IgD-negative memory B cell (primary cell): ENCODE data around the gene TRPV5. TPM values are rescaled to one million over a fixed set of nuclear protein-coding genes. Genes with fewer than 3 reads are reported as not detected.
A peak's percentile ranks its signal among the peaks of the same experiment; 100 is the strongest.
"Not testable (repeated sequence)": the region's sequence is repeated elsewhere in the genome, so short reads cannot be mapped to it uniquely, and the experiment has no call there.

Source experiments
- H3K27ac Mint-ChIP-seq, 3 donors: one replicate each; pipeline ENCODE4 v1.8.0; 2020 to 2022; ENCODE audit warnings: mild to moderate bottlenecking in 3 of 3, mixed read lengths in 3 of 3, moderate library complexity in 1 of 3
- H3K27me3 Mint-ChIP-seq: one replicate; pipeline ENCODE4 v1.8.0; 2021; ENCODE audit warnings: mixed read lengths
- H3K36me3 Mint-ChIP-seq: one replicate; pipeline ENCODE4 v1.8.0; 2020; ENCODE audit warnings: mild to moderate bottlenecking, mixed read lengths
- H3K4me1 Mint-ChIP-seq, 3 donors: one replicate each; pipeline ENCODE4 v1.8.0; 2020 to 2022; ENCODE audit warnings: mixed read lengths in 3 of 3, mild to moderate bottlenecking in 1 of 3
- H3K4me3 Mint-ChIP-seq, 4 donors: one replicate each; pipeline ENCODE4 v1.8.0; 2020 to 2022; ENCODE audit warnings: mild to moderate bottlenecking in 4 of 4, mixed read lengths in 4 of 4, moderate library complexity in 3 of 4
- H3K9me3 Mint-ChIP-seq, 3 donors: one replicate each; pipeline ENCODE4 v1.8.0; 2020 to 2021; ENCODE audit warnings: mixed read lengths in 3 of 3, mild to moderate bottlenecking in 1 of 3
- polyA plus RNA-seq: library from polyadenylated mRNA; unstranded; fragments of 300-500 nt; fragmentation: Illumina TruSeq; gene quantifications from one replicate; pipeline ENCODE4 v1.2.3, GENCODE V29; 2021

The TRPV5 gene
- polyA plus RNA-seq: not detected

DNA sequence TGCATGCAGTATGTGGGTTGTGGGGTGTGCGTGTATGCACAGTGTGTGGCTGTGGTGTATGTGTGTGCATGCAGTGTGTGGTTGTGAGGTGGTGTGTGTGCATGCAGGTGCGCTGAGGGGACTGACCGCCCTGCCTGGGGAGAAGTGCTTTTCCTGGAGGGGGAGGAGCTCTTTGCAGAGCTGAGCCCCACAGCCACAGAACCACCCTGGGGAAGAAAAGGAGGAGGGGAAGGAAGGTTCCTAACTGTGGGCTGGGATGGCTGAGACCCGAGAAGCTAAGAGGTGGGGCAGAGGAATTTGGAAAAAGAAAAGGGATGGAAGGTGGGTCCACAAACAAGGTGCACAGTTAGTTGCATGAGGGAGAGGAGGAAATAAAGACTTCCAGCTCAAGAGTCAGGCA is at the start of gene TRPV5:
TSS of gene TRPV5 (minus strand) at position 123 of the 400 bp plus-strand sequence. CDS start 287 bp downstream, outside the sequence.
- peaks cover 0 to 3% (median 0%) of the 10 kb centered on the region in 3 donors for H3K4me1 Mint-ChIP-seq
- H3K27me3 Mint-ChIP-seq: peaks cover 6% of the 10 kb centered on the region
- no peaks in the 10 kb centered on the region for H3K9me3 Mint-ChIP-seq
- H3K4me3 Mint-ChIP-seq: no peak within 1 kb of the TSS
- H3K36me3 Mint-ChIP-seq: peaks cover 10% of the 10 kb centered on the region
- no peak within 1 kb of the TSS for H3K27ac Mint-ChIP-seq

DNA sequence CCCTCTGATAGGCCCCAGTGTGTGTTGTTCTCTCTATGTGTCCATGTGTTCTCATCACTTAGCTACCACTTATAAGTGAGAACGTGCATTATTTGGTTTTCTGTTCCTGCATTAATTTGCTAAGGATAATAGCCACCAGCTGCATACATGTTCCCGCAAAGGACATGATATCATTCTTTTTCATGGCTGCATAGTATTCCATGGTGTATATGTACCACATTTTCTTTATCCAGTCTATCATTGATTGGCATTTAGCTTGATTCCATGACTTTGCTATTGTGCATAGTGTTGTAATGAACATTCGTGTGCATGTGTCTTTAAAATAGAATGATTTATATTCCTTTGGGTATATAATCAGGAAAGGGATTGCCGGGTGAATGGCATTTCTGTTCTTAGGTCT is 44.9 kb upstream of the TRPV5 start:
- not testable (repeated sequence) for H3K4me1 Mint-ChIP-seq, H3K36me3 Mint-ChIP-seq, H3K27me3 Mint-ChIP-seq, H3K4me3 Mint-ChIP-seq, H3K27ac Mint-ChIP-seq
- H3K9me3 Mint-ChIP-seq: peaks cover 3 to 17% (median 14%) of the 10 kb centered on the region in 3 donors

DNA sequence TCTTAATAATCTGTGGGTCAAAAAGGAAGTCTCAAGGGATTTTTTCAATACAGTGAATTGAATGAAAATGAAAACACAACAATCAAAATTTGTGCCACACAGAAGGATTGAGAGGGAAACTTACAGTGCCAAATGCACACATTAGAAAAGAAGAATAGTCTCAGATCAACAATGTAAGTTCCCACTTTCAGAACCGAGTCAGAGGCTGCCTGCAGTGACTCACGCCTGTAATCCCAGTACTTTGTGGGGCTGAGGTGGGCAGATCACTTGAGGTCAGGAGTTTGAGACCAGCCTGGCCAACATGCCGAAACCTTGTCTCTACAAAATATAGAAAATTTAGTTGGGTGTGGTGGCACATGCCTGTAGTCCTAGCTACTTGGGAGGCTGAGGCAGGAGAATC is 41.1 kb upstream of the TRPV5 start:
- Mint-ChIP-seq H3K27me3 (peaks cover 11% of the 10 kb centered on the region), H3K27ac (no peak overlapping the region), H3K36me3 (peaks cover 2% of the 10 kb centered on the region), H3K9me3 (peaks cover 2 to 11% (median 7%) of the 10 kb centered on the region in 3 donors), H3K4me3 (no peak overlapping the region), H3K4me1 (peaks cover 0 to 2% (median 0%) of the 10 kb centered on the region in 3 donors)

DNA sequence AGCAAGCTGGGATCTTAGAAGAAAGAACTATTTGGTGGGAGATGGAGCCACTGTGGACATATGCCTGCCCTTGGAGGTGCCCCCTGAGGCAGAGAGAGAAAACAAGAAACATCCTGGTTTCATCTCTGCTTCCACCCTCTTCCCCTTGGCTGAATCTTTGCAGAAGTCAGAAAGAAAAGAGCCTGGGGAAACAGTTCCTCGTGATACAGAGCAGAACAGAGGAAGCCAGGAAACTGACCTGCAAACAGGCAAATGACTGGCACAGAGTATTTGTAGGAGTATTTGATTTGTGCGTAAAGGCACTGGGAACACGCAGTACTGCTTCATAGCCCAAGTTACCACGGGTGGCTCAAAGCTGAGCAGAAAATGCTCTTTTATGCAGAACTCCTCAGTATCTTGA is 35.6 kb upstream of the TRPV5 start:
- Mint-ChIP-seq H3K27ac (no peak overlapping the region), H3K4me1 (peaks cover 0 to 2% (median 0%) of the 10 kb centered on the region in 3 donors), H3K9me3 (peaks cover 0 to 4% (median 0%) of the 10 kb centered on the region in 3 donors), H3K4me3 (no peak overlapping the region), H3K27me3 (peaks cover 22% of the 10 kb centered on the region), H3K36me3 (peaks cover 4% of the 10 kb centered on the region)

DNA sequence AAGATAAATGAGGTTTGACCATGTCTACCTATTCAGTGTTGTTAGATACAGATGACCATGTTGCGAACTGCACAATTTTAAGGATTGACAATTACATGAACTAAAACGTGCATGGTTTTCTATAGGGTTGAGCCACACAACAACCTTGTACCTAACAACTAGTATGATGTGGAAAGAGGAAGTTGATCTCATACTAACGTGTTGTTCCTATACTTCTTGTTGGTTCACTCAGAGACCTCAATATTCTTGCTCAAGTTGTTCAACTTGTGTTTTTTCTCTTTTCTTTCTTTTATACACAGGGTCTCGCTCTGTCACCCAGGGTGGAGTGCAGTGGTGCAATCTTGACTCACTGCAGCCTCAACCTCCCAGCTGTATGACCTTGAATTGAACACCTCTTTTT is 34.7 kb upstream of the TRPV5 start:
- Mint-ChIP-seq H3K27ac (no peak overlapping the region), H3K4me1 (peaks cover 0 to 2% (median 0%) of the 10 kb centered on the region in 3 donors), H3K4me3 (no peak overlapping the region), H3K27me3 (peaks cover 28% of the 10 kb centered on the region), H3K9me3 (peaks cover 0 to 4% (median 0%) of the 10 kb centered on the region in 3 donors), H3K36me3 (peaks cover 4% of the 10 kb centered on the region)

DNA sequence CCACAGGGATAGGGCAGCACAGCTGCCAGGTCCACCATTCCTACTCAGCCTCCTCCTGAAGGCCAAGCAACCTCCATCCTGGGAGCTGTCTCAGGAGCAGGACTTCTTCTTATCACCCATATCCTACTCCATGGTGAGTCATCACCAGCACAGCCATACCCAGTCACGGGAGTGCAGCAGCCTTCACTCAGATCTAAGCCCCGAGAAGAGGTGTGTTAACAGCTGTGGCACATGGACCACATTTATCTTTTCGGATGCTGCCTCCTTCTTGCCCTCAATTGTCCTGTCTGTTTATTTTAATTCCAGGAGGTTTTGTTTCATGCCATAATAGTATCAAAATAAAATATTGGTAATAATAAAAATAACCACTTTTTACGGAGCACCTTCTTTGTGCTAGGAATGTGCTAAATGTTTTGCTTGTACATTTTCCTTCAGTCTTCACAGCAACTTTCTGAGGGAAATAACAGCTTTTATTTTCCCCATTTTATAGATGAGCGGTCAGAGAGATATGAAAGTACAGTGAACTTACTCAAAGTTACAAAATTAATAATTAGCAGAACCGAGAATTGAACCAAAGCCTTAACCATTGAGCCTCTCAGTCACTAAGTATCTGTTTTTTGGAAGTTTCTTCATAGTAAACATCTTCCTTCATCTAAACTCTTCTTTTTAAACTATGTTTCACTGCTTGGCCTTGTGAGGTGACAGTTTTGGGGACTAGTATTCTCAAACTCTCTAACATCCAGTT is 31.1 kb upstream of the TRPV5 start:
- Mint-ChIP-seq H3K9me3 (peaks cover 0 to 2% (median 0%) of the 10 kb centered on the region in 3 donors), H3K4me3 (no peak overlapping the region), H3K36me3 (peaks cover 1% of the 10 kb centered on the region), H3K27ac (peak overlapping the region in 1 of 3 donors; percentile 18), H3K27me3 (peaks cover 27% of the 10 kb centered on the region), H3K4me1 (no peaks in the 10 kb centered on the region)

DNA sequence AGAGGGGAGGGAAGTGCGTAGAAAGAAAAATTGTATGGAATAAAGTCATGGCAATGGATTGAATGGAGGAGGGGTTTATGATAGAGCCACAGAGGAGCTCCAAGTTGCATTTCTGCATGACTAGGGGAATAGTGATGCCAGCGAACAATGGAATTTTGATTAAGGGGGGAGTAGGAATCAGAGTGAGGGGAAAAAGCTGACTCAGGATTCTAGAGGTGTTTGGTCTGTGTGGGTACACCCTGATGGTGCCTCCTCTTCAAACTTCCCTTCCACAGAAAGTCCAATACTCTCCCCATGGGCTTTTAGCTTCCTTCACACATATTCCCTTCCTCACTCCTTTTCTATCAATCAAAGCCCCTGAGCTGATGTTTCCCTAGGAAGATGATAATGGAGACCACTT is 30.4 kb upstream of the TRPV5 start:
- peaks cover 1% of the 10 kb centered on the region for H3K36me3 Mint-ChIP-seq
- H3K4me1 Mint-ChIP-seq: no peaks in the 10 kb centered on the region
- H3K4me3 Mint-ChIP-seq: no peak overlapping the region
- peak overlapping the region in 1 of 3 donors; percentile 18 for H3K27ac Mint-ChIP-seq
- peaks cover 24% of the 10 kb centered on the region for H3K27me3 Mint-ChIP-seq
- peaks cover 0 to 2% (median 0%) of the 10 kb centered on the region in 3 donors for H3K9me3 Mint-ChIP-seq

DNA sequence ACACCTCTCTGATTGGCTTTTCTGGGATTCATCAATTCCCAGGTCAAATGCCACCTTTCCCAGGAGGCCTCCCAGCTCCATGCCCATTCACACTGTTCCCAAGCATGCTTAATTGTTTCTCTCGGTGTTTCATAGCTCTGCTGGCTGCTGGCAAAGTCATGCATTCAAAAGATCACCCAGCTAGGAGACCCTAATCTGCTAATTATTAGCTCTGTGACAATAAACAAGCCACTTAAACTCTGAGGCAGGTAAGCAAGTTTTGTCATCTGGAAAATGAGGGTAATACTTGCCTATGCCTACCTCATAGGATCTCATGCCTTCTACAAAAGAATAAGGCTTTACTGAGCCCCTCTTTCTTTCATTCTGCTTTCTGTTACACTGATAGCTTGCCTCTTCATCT is 29.4 kb upstream of the TRPV5 start:
- H3K4me1 Mint-ChIP-seq: no peaks in the 10 kb centered on the region
- peaks cover 20% of the 10 kb centered on the region for H3K27me3 Mint-ChIP-seq
- H3K9me3 Mint-ChIP-seq: peaks cover 0 to 2% (median 0%) of the 10 kb centered on the region in 3 donors
- no peak overlapping the region for H3K4me3 Mint-ChIP-seq
- peak overlapping the region in 1 of 3 donors; percentile 17 for H3K27ac Mint-ChIP-seq
- H3K36me3 Mint-ChIP-seq: peaks cover 1% of the 10 kb centered on the region

DNA sequence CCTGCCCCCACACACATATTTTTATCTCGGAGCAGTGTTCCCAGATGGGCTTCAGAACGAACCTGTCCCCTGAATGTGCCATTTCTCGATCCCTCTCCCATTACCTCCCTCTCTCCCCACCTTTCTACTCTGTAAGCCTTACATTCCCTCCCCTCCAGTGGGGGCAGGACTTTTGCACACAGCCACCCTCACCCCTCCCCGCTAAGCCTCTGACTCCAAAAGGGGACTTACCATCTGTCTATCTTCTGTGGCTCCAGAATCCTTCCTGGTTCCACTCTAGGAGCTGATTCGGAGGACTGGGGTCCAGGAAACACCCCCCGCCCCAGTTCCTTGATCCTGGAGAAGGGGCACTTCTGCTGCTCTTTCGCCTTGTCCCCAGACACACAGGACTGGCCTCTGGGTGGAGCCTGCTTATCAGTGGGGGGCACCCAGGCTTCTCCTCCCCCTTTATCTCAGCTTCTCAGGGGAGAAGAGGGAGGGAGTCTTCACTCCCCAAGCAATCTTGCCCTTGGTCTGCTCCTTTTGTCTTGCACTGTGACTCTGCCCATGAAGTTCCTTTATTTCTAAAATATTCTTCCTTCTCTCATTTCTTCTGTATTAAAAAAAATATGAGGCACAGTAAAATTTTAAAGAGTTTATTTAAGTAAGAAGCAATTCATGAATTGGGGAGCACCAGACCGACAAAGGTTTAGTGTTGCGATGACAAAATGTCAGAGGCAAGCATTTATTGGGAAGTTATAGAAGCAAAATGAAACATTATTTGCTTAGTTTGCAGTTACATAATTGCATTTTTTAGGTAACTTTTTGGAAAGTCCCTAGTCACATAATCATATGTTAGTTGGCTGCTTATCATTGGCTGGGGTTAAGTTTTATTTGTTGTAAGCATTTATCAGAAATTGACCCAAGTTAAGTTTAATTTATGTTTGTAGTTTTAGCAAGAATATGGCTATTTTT is 28.7 kb upstream of the TRPV5 start, which contains the start of gene KEL:
TSS of gene KEL (minus strand) at position 391 of the 954 bp plus-strand sequence. CDS start at position 234, 157 bp downstream.
- Mint-ChIP-seq H3K9me3 (no peaks in the 10 kb centered on the region), H3K36me3 (no peaks in the 10 kb centered on the region), H3K27ac (peak within 1 kb of the TSS in 1 of 3 donors; percentile 17), H3K4me1 (no peaks in the 10 kb centered on the region), H3K4me3 (no peak within 1 kb of the TSS), H3K27me3 (peaks cover 18% of the 10 kb centered on the region)

DNA sequence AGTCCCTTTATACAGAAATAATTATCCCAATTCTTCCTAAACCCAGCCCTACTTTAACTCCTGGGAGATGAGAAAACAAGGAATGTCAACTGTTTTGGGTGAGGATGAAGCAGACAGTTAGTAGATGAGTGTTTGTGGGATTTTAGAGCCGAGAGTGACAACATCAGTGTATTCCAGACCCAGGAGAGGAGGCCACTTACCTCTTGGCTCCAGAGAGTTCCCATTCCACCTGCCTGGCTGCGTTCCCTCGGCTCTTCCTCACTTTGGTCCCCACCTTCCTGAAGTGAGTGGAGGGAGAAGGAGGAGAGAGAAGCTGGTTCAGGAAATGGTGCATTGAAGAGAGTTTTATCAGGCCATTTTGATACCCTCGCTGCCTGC is 28.0 kb upstream of the TRPV5 start:
- H3K36me3 Mint-ChIP-seq: no peaks in the 10 kb centered on the region
- peaks cover 0 to 2% (median 0%) of the 10 kb centered on the region in 3 donors for H3K9me3 Mint-ChIP-seq
- peaks cover 0 to 5% (median 3%) of the 10 kb centered on the region in 3 donors for H3K4me1 Mint-ChIP-seq
- peaks cover 18% of the 10 kb centered on the region for H3K27me3 Mint-ChIP-seq
- no peak overlapping the region for H3K27ac Mint-ChIP-seq
- no peak overlapping the region for H3K4me3 Mint-ChIP-seq

DNA sequence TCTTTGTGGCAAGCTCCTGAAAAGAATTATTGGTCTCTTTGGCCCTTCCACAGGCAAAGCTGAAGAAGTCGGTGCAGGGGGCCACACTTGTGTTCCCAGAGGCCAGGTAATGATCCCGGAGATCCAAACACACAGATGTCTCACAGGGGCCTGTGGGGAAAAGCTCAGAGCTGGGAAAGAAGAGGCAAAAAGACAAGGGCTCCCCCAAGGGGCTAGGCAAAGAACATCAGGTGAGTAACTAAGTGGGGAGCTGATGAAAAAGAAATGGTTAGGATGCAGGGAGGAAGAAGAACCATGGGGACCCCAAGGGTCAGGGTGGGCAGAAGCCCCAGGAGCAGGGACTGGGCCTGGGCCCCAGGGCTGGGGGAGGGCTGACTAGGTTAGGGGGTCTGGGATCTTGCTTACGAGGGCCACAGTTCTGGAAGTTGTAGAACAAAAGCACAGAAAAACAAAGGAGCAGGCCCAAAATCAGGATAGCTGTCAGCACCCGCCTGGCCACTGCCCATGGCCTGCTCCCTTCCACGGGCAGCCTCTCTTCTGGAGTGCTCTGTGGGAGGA is 27.5 kb upstream of the TRPV5 start:
- Mint-ChIP-seq H3K9me3 (peaks cover under 1 to 7% (median 2%) of the 10 kb centered on the region in 3 donors), H3K4me3 (no peak overlapping the region), H3K36me3 (peaks cover 1% of the 10 kb centered on the region), H3K4me1 (peaks cover 0 to 5% (median 3%) of the 10 kb centered on the region in 3 donors), H3K27ac (no peak overlapping the region), H3K27me3 (peaks cover 18% of the 10 kb centered on the region)

DNA sequence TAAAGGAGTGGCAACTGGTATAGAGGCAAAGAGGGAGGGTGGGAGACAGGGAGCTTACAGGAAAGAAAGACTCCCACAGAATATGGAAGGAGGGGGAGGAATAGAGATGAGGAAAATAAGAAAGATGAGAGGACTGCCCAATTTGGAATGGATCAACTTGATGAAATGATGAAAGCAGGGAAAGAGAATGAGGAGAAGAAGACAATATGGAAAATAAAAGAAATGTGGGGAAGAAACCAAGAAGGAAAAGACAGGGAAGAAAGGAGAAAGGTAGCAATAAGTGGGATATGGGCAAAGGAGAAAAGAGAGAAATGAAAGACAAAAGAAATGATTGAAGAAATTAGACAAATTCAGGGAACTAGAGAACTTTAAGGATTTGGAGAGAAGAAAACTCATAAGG is 25.7 kb upstream of the TRPV5 start:
- H3K36me3 Mint-ChIP-seq: peaks cover 3% of the 10 kb centered on the region
- no peak overlapping the region for H3K27ac Mint-ChIP-seq
- H3K4me3 Mint-ChIP-seq: no peak overlapping the region
- peaks cover 7 to 14% (median 11%) of the 10 kb centered on the region in 3 donors for H3K9me3 Mint-ChIP-seq
- H3K4me1 Mint-ChIP-seq: peaks cover 0 to 5% (median 3%) of the 10 kb centered on the region in 3 donors
- H3K27me3 Mint-ChIP-seq: peaks cover 18% of the 10 kb centered on the region

DNA sequence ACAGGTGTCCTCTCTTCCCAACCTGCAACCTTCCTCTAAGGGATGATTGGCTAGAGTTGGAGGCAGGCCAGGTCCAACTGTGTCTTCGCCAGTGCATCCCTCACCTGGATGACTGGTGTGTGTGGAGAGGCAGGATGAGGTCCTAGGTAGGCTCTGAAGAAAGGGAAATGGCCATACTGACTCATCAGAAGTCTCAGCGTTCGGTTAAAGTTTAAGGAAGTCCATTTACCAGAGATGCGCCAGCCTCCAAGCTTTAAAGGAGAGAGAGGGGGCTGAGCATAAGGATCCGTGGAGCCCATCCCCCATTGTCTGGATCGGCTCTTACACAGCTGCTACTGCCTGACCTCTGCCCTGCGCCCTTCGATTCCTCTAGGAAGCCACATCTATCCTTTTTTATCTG is 24.2 kb upstream of the TRPV5 start:
- Mint-ChIP-seq H3K36me3 (peaks cover 3% of the 10 kb centered on the region), H3K4me1 (peaks cover 0 to 5% (median 3%) of the 10 kb centered on the region in 3 donors), H3K4me3 (no peak overlapping the region), H3K27ac (no peak overlapping the region), H3K9me3 (peaks cover 7 to 17% (median 14%) of the 10 kb centered on the region in 3 donors), H3K27me3 (peaks cover 12% of the 10 kb centered on the region)

DNA sequence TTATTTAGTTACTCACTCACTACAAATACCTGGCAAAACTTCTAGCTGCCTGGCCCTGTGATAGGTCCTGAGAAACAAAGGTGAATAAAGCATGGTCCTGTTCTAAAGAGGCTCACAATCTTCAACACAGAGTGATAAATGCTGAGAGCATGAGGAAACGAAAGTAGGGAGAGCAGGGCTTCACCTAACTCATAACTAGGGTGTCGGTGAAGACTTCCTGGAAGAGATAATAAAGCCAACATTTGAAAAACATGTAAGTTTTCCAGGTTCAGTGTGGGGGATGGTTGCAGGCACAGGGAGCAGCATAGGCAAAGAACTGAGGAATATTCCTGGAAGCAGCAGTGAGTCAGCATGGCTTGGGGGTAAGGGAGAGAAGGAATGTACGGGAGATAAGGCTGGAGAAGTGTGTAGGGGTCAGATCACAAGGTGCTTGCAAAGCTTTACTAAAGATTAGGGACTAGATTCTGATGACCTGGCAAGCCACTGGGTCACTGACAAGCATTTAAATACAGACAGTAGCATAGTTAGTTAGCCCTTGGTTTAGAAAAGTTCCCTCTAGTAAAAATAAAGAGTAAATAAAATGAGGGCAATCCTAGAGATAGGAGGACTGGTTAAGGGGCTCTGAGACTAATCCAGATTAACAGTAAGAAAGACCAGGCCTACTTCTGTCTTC is 23.5 kb upstream of the TRPV5 start:
- Mint-ChIP-seq H3K36me3 (peaks cover 3% of the 10 kb centered on the region), H3K4me3 (peak overlapping the region in 2 of 4 donors; percentile 64 to 87), H3K27ac (no peak overlapping the region), H3K9me3 (peaks cover 7 to 17% (median 14%) of the 10 kb centered on the region in 3 donors), H3K27me3 (peaks cover 8% of the 10 kb centered on the region), H3K4me1 (peaks cover 0 to 5% (median 3%) of the 10 kb centered on the region in 3 donors)
